Heart left ventricle (tissue), 16 donors: ENCODE measurements around the gene ZDHHC14. TPM values are rescaled to one million over a fixed set of nuclear protein-coding genes. Genes with fewer than 3 reads are reported as not detected.
"Not testable (repeated sequence)": the region's sequence is repeated elsewhere in the genome, so short reads cannot be mapped to it uniquely, and the experiment has no call there.

ENCODE experiments used
- ATAC-seq, 4 donors: fragments of 200-7000 bp; cut with Tn5 transposase; one replicate each; pipeline ENCODE4 v1.9.1; 2020 to 2022; ENCODE audit warnings: moderate library complexity in 4 of 4, mild to moderate bottlenecking in 3 of 4, moderate number of reproducible peaks in 1 of 4
- DNase-seq, 5 donors: peaks; one replicate each; pipeline ENCODE4 v3.0.0-alpha.2; 2020
- H3K27ac ChIP-seq, 12 donors: fragments of 200-600 bp; sonication (generic) in 4 of 12; one replicate each; pipeline versions ENCODE4 v1.5.0 to v1.8.0; 2016 to 2022; ENCODE audit warnings: mild to moderate bottlenecking in 2 of 12
- H3K27me3 ChIP-seq, 9 donors: fragments of 200-600 bp; sonication (generic) in 2 of 9; one replicate each; pipeline versions ENCODE4 v1.5.1 to v1.8.0; 2016 to 2022; ENCODE audit warnings: mild to moderate bottlenecking in 3 of 9
- H3K36me3 ChIP-seq, 9 donors: fragments of 200-600 bp; sonication (generic) in 2 of 9; one replicate each; pipeline versions ENCODE4 v1.5.0 to v1.8.0; 2018 to 2022; ENCODE audit warnings: mild to moderate bottlenecking in 2 of 9
- H3K4me1 ChIP-seq, 12 donors: fragments of 200-600 bp; sonication (generic) in 4 of 12; one replicate each; pipeline versions ENCODE4 v1.5.0 to v1.8.0; 2016 to 2022; ENCODE audit warnings: mild to moderate bottlenecking in 3 of 12
- H3K4me3 ChIP-seq, 12 donors: fragments of 200-600 bp; sonication (generic) in 4 of 12; one replicate each; pipeline versions ENCODE4 v1.5.0 to v1.8.0; 2017 to 2022; ENCODE audit warnings: mild to moderate bottlenecking in 9 of 12, moderate library complexity in 4 of 12
- H3K9me3 ChIP-seq, 12 donors: fragments of 200-600 bp; sonication (generic) in 4 of 12; one replicate each; pipeline versions ENCODE4 v1.5.0 to v1.8.0; 2016 to 2022; ENCODE audit warnings: mild to moderate bottlenecking in 1 of 12
- CTCF ChIP-seq, 12 donors: fragments of 200-600 bp; sonication (generic) in 4 of 12; IDR thresholded peaks; one replicate each; pipeline versions ENCODE4 v1.5.0 to v1.8.0; 2018 to 2022; ENCODE audit warnings: antibody characterized with exemption in 12 of 12, mild to moderate bottlenecking in 5 of 12
- POLR2A ChIP-seq, 2 donors: fragments of 450-650 bp; IDR thresholded peaks; one replicate each; pipeline ENCODE4 v1.6.1; 2017; ENCODE audit warnings: antibody characterized with exemption in 2 of 2, mild to moderate bottlenecking in 2 of 2, moderate library complexity in 2 of 2
- WGBS, 4 donors: extraction: QIAGEN DNeasy Blood & Tissue Kit in 2 of 4; methylation state at CpG; one replicate each; pipeline versions ENCODE4 v1.1.5 to v1.1.7; 2013 to 2018; 5-methylcytosine and 5-hydroxymethylcytosine counted together
- intact Hi-C, 10 donors: fragments of 100-400 bp; cut with DNase I; formaldehyde crosslinking; loops; one replicate each; pipeline versions ENCODE4 v1.11.1 to v1.14.2; 2022
- polyA plus RNA-seq, 2 donors: library from polyadenylated mRNA; stranded (reverse); fragments of 200-250 nt; gene quantifications; one replicate each; pipeline ENCODE4 v1.2.3, GENCODE V29; 2013
- total RNA-seq, 9 donors: library from RNA; depleted of rRNA in 2 of 9; stranded (reverse); fragments of >200 nt in 2 of 9; fragmentation: NEBNext Ultra II Directional in 3 of 9; extraction: Animal tissue kit (Norgen Biotek cat#: 25700) in 3 of 9; gene quantifications; one replicate each; pipeline versions ENCODE4 v1.1.0 to v1.2.4, GENCODE V29; 2016 to 2023
- donor health status: ischemic (EF 13 %, LVEDD 7.1; RV severe dilation, severe dysfunction).
- donor health status: healthy with polysubstance abuse.
- donor health status: DM: no; HTN: yes; CAD: no.
- donor health status: DM: no; HTN: no; CAD: no.
- donor health status: ischemic (EF 25% LVEDD 6.9; RV normal size, moderate dysfunction).
- donor health status: ischemic (EF 25% LVEDD 5.7; RV mildly dilated, moderate dysfunction).
- donor health status: healthy.
- donor health status: DM: yes; HTN: yes; CAD: no.
- donor health status: ischemic (EF 35%, LVEDD 5.7; RV mildly dilated, moderate dysfunction).
- donor health status: nonischemic (EF 11% LVEDD 7.7; RV severe dilation, severe dysfunction).
- donor health status: DM: yes; HTN: yes; CAD: no.
- donor health status: PGD.
- donor health status: ischemic (EF 29% LVEDD 5.4; RV normal size, mild dysfunction).
- donor health status: nonischemic (EF 23%, LVEDD 6.1; RV moderate dilation, normal function).

The ZDHHC14 gene
- total and polyA plus RNA-seq, 11 donors, result 7.0 to 25.8 (median 15.4) TPM

DNA sequence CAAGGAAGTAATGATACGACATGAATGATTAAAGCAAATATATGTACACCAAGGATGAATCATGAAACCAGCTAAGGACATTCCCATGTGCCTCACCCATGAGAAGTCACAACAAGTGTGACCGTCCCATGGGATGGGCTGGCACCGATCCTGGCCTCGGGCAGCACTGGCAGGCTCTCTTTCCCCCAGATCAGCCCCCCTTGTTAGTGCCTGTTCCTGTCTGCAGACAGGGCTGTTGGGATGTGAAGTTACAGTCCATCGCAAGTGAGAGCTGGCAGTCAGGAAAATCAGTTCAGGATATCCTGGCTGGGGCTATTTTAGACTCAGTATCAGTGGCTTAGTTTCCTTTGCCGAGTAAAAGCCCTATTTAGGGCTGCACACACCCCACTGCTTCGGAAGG lies 312.9 kb downstream of the ZDHHC14 start:
- 16 to 28% (median 21%) methylated on average over 7 of the region's 7 CpGs for whole genome bisulfite sequencing, 4 donors
- Histone ChIP-seq H3K27ac (peak overlapping the region in 9 of 12 donors; percentile 44 to 77 (median 55)), H3K4me3 (no peak overlapping the region), H3K27me3 (no peaks in the 10 kb centered on the region), H3K4me1 (peaks cover 2 to 24% (median 15%) of the 10 kb centered on the region in 12 donors), H3K9me3 (peaks cover 0 to 10% (median 0%) of the 10 kb centered on the region in 12 donors), H3K36me3 (no peaks in the 10 kb centered on the region)
- ATAC-seq (peak; percentile 91 to 94 (median 93)), DNase-seq (peak in 4 of 5 donors; percentile 70 to 84 (median 76))
- intact Hi-C loops, result no loop called here
- no peak for TF ChIP-seq CTCF (IDR thresholded peaks at IDR 0.05)
- TF ChIP-seq POLR2A (IDR thresholded peaks at IDR 0.05), result no peak

DNA sequence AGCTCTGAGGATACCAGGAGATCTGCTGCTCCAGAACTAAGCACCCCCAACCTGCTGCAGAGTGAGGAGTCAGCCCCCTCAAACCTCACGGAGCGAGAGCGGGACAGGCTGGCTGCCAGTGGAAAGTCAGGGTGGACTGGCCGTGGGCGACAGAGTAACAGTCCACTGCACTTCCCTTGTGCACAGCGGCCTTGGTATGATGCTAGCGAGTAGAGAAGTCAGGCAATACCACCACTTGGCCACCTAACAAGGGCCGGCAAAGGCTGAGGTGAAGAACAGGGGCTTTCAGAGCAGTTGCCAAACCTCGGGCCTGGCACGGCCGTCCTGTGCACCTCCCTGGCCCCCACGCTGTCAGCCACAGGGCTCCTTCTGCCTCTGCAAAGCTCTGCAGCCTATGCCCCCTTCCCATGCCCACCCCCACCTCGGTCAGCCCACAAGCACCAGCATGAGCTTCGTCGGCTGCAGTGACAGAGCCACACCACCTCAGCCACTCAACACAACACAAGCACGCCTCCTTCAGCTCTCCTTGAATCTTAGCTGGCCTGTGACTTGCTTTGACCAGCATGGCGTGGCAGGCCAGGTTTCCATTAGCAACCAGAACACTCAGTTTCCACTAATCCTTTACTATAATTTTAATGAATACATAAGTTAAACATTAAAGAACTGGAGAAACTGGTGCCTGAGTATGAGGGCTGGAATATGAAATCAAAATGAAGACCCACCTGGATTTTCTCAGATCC lies 314.5 kb downstream of the ZDHHC14 start:
- WGBS, 4 donors, result 91 to 96% (median 93%) methylated on average over 16 to 17 of the region's 17 CpGs
- intact Hi-C loops, result no loop called here

DNA sequence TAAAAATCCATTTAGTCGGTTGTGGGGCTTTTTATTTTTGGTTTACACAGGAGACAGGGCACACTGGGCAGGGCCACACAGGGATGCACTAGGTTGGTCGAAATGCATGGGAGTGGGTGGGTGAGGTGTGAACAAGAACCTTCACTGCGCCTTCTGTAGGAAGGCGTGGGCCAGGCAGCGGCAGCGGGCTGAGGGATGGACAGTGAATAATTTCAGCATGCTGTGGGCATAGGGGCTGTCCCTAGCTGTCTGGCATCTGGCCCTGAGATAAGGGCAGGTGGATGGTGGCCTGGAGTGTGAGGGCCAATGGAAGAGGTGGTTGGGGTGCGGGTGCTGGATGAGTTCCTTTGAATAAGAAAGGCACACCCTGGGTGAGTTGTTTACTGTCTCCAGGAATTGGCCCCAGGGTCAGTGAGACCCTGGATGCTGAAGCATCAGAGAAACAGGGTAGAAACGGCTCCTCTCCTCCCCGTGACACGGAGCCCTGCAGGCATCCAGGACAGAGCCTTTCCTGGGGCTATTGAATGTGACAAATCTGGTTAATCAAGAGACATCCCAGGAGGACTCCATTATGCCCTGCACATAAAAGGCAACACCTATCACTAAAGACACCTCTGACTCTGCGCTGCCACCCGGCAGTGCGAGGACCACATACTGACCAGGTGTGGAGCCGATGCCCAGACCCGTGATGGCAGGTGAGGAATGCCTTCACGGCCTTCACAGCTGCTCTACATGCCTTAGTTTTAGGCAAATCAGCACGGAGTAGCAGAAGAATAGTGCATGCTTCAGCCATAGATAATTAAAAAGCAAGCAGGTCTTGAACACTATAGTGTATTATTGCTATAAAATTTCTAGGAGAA lies 319.0 kb downstream of the ZDHHC14 start:
- DNase-seq, result no peak
- no peak for TF ChIP-seq POLR2A (IDR thresholded peaks at IDR 0.05)
- TF ChIP-seq CTCF (IDR thresholded peaks at IDR 0.05), result no peak
- intact Hi-C loops, result no loop called here
- peak in 2 of 4 donors; percentile 16 to 20 for ATAC-seq
- H3K4me1 ChIP-seq, result no peaks in the 10 kb centered on the region
- H3K27me3 ChIP-seq, result no peaks in the 10 kb centered on the region
- no peak overlapping the region for H3K4me3 ChIP-seq
- no peak overlapping the region for H3K27ac ChIP-seq
- peaks cover 0 to 10% (median 0%) of the 10 kb centered on the region in 12 donors for H3K9me3 ChIP-seq
- WGBS, 4 donors, result 80 to 90% (median 84%) methylated on average over 17 of the region's 17 CpGs
- no peaks in the 10 kb centered on the region for H3K36me3 ChIP-seq

More for the DNA sequence above, 314.5 kb downstream of the ZDHHC14 start:
- no peak for TF ChIP-seq CTCF (IDR thresholded peaks at IDR 0.05)
- TF ChIP-seq POLR2A (IDR thresholded peaks at IDR 0.05), result no peak
- Histone ChIP-seq H3K4me1 (peaks cover 2 to 19% (median 15%) of the 10 kb centered on the region in 12 donors), H3K27me3 (no peaks in the 10 kb centered on the region), H3K9me3 (peaks cover 0 to 10% (median 0%) of the 10 kb centered on the region in 12 donors), H3K36me3 (no peaks in the 10 kb centered on the region), H3K4me3 (no peak overlapping the region), H3K27ac (no peak overlapping the region)
- DNase-seq (no peak), ATAC-seq (no peak)

GRCh38 chr6:157706351-157706750 lies 325.4 kb downstream of the ZDHHC14 start:
- 78 to 86% (median 81%) methylated on average over 6 of the region's 6 CpGs for WGBS, 4 donors
- H3K27me3 ChIP-seq, H3K36me3 ChIP-seq, H3K9me3 ChIP-seq, DNase-seq, intact Hi-C loops, H3K4me3 ChIP-seq: not testable (repeated sequence)
- H3K4me1 ChIP-seq, result peaks cover 0 to 11% (median 0%) of the 10 kb centered on the region in 12 donors
- peak overlapping the region in 7 of 12 donors; percentile 46 to 69 (median 52) for H3K27ac ChIP-seq
- peak in 3 of 4 donors; percentile 11 to 45 (median 18) for ATAC-seq
